Osteocyte (in vitro differentiated cells): ENCODE results near the gene PEMT. TPM values are rescaled to one million over a fixed set of nuclear protein-coding genes. Genes with fewer than 3 reads are reported as not detected.

Experiments used
- DNase-seq: peaks from one replicate; pipeline ENCODE4 v3.0.0; 2021; ENCODE audit warnings: mixed read lengths; ENCODE audit not compliant: unreplicated experiment; ENCODE audit errors: extremely low spot score
- H3K27ac Mint-ChIP-seq: one replicate; pipeline ENCODE4 v1.8.0; 2021; ENCODE audit warnings: mild to moderate bottlenecking, mixed read lengths; ENCODE audit not compliant: unreplicated experiment
- H3K27me3 Mint-ChIP-seq: one replicate; pipeline ENCODE4 v1.8.0; 2021; ENCODE audit warnings: mixed read lengths; ENCODE audit not compliant: unreplicated experiment
- H3K36me3 Mint-ChIP-seq: one replicate; pipeline ENCODE4 v1.8.0; 2021; ENCODE audit warnings: mixed read lengths; ENCODE audit not compliant: unreplicated experiment
- H3K4me1 Mint-ChIP-seq: one replicate; pipeline ENCODE4 v1.8.0; 2021; ENCODE audit warnings: mixed read lengths; ENCODE audit not compliant: unreplicated experiment
- H3K4me3 Mint-ChIP-seq: one replicate; pipeline ENCODE4 v1.8.0; 2021; ENCODE audit warnings: mild to moderate bottlenecking, moderate library complexity, mixed read lengths; ENCODE audit not compliant: unreplicated experiment
- H3K9me3 Mint-ChIP-seq: one replicate; pipeline ENCODE4 v1.8.0; 2021; ENCODE audit warnings: mixed read lengths; ENCODE audit not compliant: unreplicated experiment
- CTCF ChIP-seq: fragments of 200-600 bp; sonication (generic); IDR thresholded peaks from 2 replicates; pipeline ENCODE4 v1.5.0; 2021; ENCODE audit warnings: antibody characterized with exemption, mild to moderate bottlenecking, moderate library complexity
- total RNA-seq: library from RNA; stranded (reverse); gene quantifications from 2 replicates; pipeline ENCODE4 v1.2.1, GENCODE V29; 2021

The PEMT gene
- total RNA-seq, 1 donor from 2014 or later, result 25.6 TPM

- no peaks in the 10 kb centered on the region for H3K27me3 Mint-ChIP-seq
- no peaks in the 10 kb centered on the region for H3K36me3 Mint-ChIP-seq
- H3K4me1 Mint-ChIP-seq, result no peaks in the 10 kb centered on the region
- no peaks in the 10 kb centered on the region for H3K9me3 Mint-ChIP-seq
- no peak for DNase-seq
- no peak overlapping the region for H3K4me3 Mint-ChIP-seq
- no peak for TF ChIP-seq CTCF
- no peak overlapping the region for H3K27ac Mint-ChIP-seq
Observed at GRCh38 chr17:17532991-17533390, 58.5 kb downstream of the PEMT start.

- Mint-ChIP-seq H3K4me1 (no peaks in the 10 kb centered on the region), H3K36me3 (no peaks in the 10 kb centered on the region), H3K4me3 (no peak overlapping the region), H3K27ac (no peak overlapping the region), H3K9me3 (no peaks in the 10 kb centered on the region), H3K27me3 (no peaks in the 10 kb centered on the region)
- TF ChIP-seq CTCF, result no peak
- no peak for DNase-seq
Observed at GRCh38 chr17:17531156-17531555, 60.4 kb downstream of the PEMT start.

GRCh38 chr17:17528696-17529652 lies 62.5 kb downstream of the PEMT start:
- H3K27ac Mint-ChIP-seq, result no peak overlapping the region
- no peaks in the 10 kb centered on the region for H3K9me3 Mint-ChIP-seq
- no peak for TF ChIP-seq CTCF
- H3K4me3 Mint-ChIP-seq, result no peak overlapping the region
- H3K27me3 Mint-ChIP-seq, result no peaks in the 10 kb centered on the region
- H3K4me1 Mint-ChIP-seq, result peaks cover 2% of the 10 kb centered on the region
- no peaks in the 10 kb centered on the region for H3K36me3 Mint-ChIP-seq
- no peak for DNase-seq

- no peaks in the 10 kb centered on the region for H3K36me3 Mint-ChIP-seq
- DNase-seq, result no peak
- H3K9me3 Mint-ChIP-seq, result no peaks in the 10 kb centered on the region
- no peaks in the 10 kb centered on the region for H3K27me3 Mint-ChIP-seq
- TF ChIP-seq CTCF, result no peak
- no peak overlapping the region for H3K4me3 Mint-ChIP-seq
- H3K4me1 Mint-ChIP-seq, result peaks cover 11% of the 10 kb centered on the region
- H3K27ac Mint-ChIP-seq, result no peak overlapping the region
Observed at GRCh38 chr17:17527956-17528500, 63.5 kb downstream of the PEMT start.

GRCh38 chr17:17527534-17527933 lies 64.0 kb downstream of the PEMT start:
- TF ChIP-seq CTCF, result no peak
- H3K27ac Mint-ChIP-seq, result no peak overlapping the region
- H3K36me3 Mint-ChIP-seq, result no peaks in the 10 kb centered on the region
- H3K9me3 Mint-ChIP-seq, result no peaks in the 10 kb centered on the region
- DNase-seq, result no peak
- no peaks in the 10 kb centered on the region for H3K27me3 Mint-ChIP-seq
- H3K4me1 Mint-ChIP-seq, result peaks cover 16% of the 10 kb centered on the region
- no peak overlapping the region for H3K4me3 Mint-ChIP-seq
